GM18951 (cell line): Measurements from ENCODE around the gene CENPX.
A peak's percentile ranks its signal among the peaks of the same experiment; 100 is the strongest.

Experiments used
- POLR2A ChIP-seq: IDR thresholded peaks from 4 replicates; pipeline ENCODE4 v1.6.1; 2011; ENCODE audit warnings: mild to moderate bottlenecking; ENCODE audit not compliant: insufficient read length, insufficient read depth; ENCODE audit errors: extremely low read depth
- in situ Hi-C: fragments of 300-500 bp; cut with MboI; formaldehyde crosslinking; loops from one replicate; pipeline ENCODE4 v1.12.0; 2022; ENCODE audit warnings: low sequenced_read_pairs, mixed read lengths, inconsistent platforms; ENCODE audit not compliant: unreplicated experiment

The CENPX gene

DNA sequence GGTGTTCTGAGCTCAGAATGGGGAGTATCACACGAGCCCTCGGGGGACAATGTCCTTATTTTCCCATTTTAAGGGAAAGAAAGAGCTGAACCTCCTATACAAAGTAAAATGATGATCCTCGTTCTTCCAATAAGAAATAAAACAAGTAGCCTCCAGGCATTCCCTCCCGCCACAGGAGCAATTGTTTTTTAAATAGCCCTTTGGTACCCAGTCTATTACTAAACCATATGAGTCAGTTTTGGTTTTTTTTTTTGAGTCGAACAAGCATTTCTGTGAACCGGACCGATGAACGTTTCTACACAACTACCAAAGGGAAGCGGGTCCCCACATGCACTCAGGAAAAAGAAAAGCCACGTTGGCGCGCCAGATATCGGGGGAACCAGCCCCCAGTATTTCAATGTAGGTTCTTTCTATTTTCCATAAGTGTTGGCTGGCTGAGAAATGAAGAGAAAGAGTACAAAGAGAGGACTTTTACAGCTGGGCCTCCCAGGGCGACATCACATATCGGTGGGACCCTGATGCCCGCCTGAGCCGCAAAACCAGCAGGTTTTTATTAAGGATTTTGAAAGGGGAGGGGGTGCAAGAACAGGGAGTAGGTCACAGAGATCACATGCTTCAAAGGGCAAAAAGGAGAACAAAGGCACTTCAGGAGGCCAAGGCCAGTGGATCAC, 18.6 kb upstream of the CENPX start:
- TF ChIP-seq POLR2A, result no peak

DNA sequence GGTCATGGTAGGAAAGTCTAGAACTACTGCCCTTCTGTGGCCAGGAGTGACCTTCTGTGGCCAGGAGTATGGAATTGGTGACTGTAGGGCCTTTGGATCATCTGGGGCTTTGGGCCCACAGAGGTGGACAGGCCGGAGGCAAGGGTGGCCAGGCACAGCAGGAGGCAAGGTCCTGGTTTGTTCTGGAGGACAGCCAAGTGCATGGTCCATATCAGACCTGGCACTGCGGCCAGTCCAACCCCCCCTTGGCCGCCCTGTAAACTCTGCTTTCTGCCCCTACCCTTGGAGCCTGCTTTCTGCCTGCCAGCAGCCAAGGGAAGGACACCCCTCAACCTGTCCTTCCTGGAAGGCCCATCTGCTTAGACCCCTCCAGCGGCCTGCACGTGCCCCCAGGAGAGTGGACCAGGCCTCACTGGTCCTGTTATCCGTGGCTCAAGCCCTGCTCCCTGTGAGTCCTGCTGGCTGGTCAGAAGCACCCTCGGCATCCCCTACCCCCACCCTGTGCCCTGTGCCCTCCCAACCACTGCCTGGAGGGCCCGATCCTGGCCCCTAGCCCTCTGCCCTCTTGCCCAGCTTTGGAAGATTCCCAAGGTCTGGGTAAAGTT, 17.1 kb upstream of the CENPX start:
- no peak for TF ChIP-seq POLR2A
- in situ Hi-C loops, result loop anchor here (25.0 kb wide), 1 partner anchor 123 kb away; no protein-coding TSS in a partner anchor

More for the DNA sequence above, 18.6 kb upstream of the CENPX start:
- in situ Hi-C loops, result loop anchor here (25.0 kb wide), 1 partner anchor 121 kb away; no protein-coding TSS in a partner anchor

DNA sequence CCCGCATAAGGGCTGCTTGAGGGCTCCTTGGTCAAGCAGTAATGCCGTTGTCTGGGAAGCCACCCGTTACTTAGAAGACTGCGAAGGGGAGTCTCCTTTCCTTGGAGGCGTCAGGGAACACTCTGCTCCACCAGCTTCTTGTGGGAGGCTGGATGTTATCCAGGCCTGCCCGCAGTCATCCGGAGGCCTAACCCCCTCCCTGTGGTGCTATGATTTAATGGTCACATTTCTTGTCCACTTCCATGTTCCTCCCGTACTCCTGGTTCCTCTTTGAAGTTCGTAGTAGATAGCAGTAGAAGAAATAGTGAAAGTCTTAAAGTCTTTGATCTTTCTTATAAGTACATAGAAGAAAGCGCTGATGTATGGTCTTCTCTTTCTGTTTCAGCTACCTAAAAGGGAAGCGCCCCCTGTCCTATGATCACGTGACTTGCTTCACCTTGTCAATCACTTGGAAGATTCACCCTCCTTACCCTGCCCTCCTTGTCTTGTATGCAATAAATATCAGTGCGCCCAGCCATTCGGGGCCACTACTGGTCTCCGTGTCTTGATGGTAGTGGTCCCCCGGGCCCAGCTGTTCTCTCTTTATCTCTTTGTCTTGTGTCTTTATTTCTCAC, 16.2 kb upstream of the CENPX start:
- in situ Hi-C loops, result loop anchor here (25.0 kb wide), 1 partner anchor 123 kb away; no protein-coding TSS in a partner anchor

DNA sequence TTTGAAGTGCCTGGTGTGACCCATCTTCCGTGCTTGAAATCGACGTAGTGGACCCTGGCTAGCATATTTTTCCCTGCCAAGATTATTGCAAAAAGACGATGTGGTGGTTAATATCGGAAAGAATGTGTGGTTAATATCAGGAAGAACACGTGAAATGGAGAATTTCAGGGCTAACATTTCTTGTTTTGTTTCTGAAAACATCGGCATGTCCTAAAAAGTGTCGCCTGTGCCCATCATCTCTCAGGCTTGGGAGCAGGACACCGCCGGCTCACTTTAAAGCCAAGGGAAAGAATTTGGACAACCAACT, 15.2 kb upstream of the CENPX start:
- in situ Hi-C loops, result loop anchor here (25.0 kb wide), 1 partner anchor 124 kb away; no protein-coding TSS in a partner anchor
- TF ChIP-seq POLR2A, result no peak

DNA sequence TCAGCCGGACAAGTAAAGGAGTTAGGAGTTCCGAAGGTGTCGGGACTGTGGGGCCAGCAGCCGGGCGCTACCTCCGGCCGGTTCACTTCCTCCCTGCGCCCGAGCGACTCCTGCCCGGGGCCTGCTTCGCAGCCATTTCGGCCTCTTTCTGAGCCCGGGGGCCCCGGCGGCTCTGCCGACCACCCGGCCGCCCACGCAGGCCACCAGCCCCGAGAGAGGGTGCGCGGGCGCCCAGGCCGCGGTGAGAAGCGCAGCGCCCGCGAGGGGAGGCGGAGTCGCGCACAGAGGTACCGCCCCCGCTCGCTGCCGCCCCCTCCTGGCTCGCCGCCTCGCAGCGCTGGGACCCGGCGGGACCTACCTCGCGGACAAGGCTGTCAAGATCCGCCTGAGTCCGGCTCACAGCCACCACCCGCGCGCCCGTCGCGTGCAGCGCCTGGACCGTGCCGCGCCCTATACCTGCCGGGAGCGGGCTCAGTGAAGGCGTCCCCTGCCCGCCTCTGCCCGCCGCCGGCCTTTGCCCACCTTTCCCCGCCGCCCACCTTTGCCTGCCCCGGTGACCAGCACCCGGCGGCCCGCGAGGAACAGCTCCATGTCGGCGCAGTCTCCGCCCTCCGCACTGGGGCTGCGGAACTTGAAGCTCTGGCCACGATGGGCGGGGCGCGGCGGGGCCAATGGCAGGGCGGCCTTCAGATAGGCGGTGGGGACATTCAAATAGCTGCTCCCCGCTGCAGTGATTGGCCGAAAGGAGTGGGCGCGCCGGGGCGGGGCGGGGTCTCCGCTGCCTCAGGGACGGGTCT, 14.6 kb upstream of the CENPX start, which contains the start of gene DCXR:
Gene DCXR (minus strand): TSS at position 606 of the 797 bp plus-strand sequence. CDS start 15 bp downstream, at position 591.
- peak; percentile 98 for TF ChIP-seq POLR2A
- in situ Hi-C loops, result loop anchor here (25.0 kb wide), 1 partner anchor 125 kb away; no protein-coding TSS in a partner anchor

DNA sequence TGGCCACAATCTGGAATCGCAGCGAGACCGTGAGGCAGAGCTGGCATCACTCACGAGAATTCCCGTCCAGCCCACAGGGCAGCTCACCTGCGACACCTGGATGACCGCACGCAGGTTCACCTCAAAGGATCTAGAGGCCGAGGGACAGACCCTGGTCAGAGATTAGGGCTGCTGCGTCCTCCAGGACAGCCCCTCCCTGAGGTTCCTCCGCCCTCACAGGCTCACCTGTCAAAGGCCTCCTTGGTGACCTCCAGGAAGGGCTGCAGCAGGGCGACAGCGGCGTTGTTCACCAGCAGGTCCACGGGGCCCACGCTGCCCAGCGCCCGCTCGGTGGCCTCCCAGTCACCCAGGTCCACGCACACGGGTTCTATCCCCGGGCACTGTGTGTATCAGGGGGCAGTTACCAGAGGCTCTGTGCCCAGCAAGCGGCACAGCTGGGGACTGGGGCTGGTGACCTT, 14.0 kb upstream of the CENPX start:
- TF ChIP-seq POLR2A, result no peak
- in situ Hi-C loops, result loop anchor here (25.0 kb wide), 1 partner anchor 126 kb away; no protein-coding TSS in a partner anchor

DNA sequence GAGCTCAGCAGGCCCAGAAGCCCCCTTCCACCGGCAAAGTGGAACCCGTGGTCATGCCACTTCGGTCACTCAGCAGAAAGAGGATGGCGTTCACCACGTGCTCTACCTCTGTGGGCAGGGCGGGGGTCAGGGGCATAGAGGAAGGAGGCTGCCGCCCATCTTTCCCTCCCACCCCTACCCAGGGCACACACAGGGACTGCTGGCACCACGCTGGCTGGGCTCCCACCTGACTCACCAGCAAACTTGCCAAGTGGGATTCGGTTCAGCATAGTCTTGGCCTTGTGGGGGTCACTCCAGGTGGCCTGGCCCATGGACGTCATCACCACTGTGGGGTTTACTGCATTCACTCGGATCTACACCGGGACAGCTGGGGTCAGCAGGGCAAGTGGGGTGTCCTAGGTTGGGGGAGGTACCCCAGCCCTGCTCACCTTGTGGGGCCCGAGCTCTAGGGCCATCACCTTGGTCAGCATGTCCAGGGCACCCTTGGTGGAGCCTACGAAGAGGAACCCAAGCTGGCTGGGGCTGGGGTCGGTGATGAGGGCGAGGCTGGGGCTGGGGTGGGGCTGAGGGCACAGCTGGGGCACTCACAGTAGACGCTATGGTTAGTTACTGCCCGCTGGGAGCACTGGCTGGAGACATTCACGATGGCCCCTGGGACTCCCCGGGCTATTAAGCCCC, 13.4 kb upstream of the CENPX start:
- in situ Hi-C loops, result loop anchor here (25.0 kb wide), 1 partner anchor 126 kb away; no protein-coding TSS in a partner anchor
- TF ChIP-seq POLR2A, result no peak

DNA sequence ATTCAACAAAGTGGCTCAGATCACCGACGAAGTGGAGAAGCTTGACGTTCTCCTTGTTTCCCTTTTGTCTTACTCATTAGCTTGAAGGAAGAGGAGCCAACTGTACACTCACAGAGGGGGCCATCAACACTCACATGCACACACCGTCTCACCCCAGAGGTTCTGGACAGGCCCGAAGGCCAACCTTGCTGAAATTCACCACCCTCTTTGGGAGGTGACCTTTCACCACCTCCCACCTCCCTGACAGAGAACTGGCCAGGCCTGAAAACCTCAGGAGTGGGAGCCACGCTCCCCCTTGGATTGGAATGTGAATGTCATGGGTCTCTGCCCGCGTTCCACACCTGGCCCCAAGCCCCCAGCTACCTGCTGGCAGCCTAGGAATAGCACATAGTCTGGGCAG, 12.8 kb upstream of the CENPX start:
- TF ChIP-seq POLR2A, result no peak
- in situ Hi-C loops, result loop anchor here (25.0 kb wide), 1 partner anchor 127 kb away; no protein-coding TSS in a partner anchor

DNA sequence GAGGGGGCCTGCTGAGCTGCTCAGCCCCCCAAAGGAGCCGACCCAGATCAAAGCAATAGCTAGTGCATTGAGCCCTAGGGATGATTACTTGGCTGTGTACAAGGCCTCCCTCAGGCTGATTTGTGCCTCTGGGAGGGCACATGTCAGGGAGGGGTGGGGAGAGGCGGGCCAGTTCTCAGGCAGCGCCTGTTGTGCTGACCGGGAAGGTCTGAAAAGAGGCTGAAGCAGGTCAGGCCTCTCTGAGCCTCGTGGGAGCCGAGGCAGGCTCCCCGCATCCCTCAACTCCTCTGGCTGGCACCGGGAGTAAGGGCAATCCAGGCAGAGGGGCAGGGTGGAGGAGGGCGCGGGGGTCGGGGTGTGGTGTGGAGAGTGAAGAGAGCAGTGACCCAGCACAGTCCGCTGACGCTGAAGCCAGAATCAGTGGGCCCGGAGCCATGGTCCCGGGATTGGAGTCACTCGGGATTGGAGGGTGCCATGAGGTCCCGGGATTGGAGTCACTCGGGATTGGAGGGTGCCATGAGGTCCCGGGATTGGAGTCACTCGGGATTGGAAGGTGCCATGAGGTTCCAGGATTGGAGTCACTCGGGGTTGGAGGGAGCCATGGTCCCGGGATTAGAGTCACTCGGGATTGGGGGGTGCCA, 11.8 kb upstream of the CENPX start:
- in situ Hi-C loops, result loop anchor here (25.0 kb wide), 1 partner anchor 128 kb away; no protein-coding TSS in a partner anchor
- TF ChIP-seq POLR2A, result no peak

DNA sequence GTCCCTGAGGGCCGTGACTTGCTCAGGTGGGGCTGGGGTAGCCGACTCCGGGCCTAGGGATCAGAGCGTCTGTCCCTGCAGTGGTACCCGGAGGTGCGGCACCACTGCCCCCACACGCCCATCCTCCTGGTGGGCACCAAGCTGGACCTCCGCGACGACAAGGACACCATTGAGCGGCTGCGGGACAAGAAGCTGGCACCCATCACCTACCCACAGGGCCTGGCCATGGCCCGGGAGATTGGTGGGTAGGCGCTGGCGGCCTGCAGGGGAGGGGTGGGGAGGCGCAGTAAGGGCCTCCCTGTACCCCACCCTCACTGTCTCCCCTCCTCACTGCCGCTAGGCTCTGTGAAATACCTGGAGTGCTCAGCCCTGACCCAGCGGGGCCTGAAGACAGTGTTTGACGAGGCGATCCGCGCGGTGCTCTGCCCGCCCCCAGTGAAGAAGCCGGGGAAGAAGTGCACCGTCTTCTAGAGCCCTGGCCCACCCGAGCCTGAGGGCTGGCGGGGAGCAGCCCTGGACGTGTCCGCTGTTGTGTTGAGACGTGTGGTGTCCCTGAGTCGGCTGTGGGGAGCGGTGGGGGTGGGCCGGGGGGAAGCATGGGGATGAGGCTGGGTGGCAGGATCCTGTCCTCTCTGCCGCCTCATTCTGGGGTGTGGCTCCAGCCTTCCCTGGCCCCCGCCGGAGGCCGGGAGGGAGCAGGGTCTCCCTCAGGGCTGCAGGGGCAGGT, 10.8 kb upstream of the CENPX start:
- TF ChIP-seq POLR2A, result no peak
- in situ Hi-C loops, result loop anchor here (25.0 kb wide), 1 partner anchor 129 kb away; no protein-coding TSS in a partner anchor
